ENCODE data around the gene SLC17A4. TPM values are rescaled to one million over a fixed set of nuclear protein-coding genes. Genes with fewer than 3 reads are reported as not detected.

SLC17A4 gene
- total and polyA plus RNA-seq, 8 donors = 0.58 to 12.7 (median 1.5) TPM; not detected in 5

GRCh38 chr6:25764611-25765010 lies 10.1 kb downstream of the SLC17A4 start:
- WGBS, 5 donors = 89 to 95% (median 92%) methylated on average over 2 of the region's 2 CpGs
- H3K4me1 ChIP-seq = no peaks in the 10 kb centered on the region

GRCh38 chr6:25768566-25768965 lies 14.0 kb downstream of the SLC17A4 start:
- Histone ChIP-seq H3K36me3 (no peaks in the 10 kb centered on the region), H3K4me3 (no peak overlapping the region), H3K9me3 (no peaks in the 10 kb centered on the region), H3K27ac (no peak overlapping the region), H3K4me1 (no peaks in the 10 kb centered on the region), H3K27me3 (no peaks in the 10 kb centered on the region)
- intact Hi-C loops (cut with DNase I; ENCODE audit: low total_unique reads) = no loop called here
- TF ChIP-seq, protein P1, sequence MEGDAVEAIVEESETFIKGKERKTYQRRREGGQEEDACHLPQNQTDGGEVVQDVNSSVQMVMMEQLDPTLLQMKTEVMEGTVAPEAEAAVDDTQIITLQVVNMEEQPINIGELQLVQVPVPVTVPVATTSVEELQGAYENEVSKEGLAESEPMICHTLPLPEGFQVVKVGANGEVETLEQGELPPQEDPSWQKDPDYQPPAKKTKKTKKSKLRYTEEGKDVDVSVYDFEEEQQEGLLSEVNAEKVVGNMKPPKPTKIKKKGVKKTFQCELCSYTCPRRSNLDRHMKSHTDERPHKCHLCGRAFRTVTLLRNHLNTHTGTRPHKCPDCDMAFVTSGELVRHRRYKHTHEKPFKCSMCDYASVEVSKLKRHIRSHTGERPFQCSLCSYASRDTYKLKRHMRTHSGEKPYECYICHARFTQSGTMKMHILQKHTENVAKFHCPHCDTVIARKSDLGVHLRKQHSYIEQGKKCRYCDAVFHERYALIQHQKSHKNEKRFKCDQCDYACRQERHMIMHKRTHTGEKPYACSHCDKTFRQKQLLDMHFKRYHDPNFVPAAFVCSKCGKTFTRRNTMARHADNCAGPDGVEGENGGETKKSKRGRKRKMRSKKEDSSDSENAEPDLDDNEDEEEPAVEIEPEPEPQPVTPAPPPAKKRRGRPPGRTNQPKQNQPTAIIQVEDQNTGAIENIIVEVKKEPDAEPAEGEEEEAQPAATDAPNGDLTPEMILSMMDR (IDR thresholded peaks at IDR 0.05) = no peak
- TF ChIP-seq POLR2AphosphoS5 (IDR thresholded peaks at IDR 0.05) (no peak), POLR2A (IDR thresholded peaks at IDR 0.05) (no peak), EP300 (IDR thresholded peaks at IDR 0.05) (no peak)
- WGBS, 5 donors = 87 to 91% (median 90%) methylated on average over 1 of the region's 1 CpG
- no peak for DNase-seq

More at GRCh38 chr6:25764611-25765010, 10.1 kb downstream of the SLC17A4 start:
- Histone ChIP-seq H3K9me3 (no peaks in the 10 kb centered on the region), H3K27ac (no peak overlapping the region), H3K4me3 (no peak overlapping the region), H3K27me3 (no peaks in the 10 kb centered on the region), H3K36me3 (no peaks in the 10 kb centered on the region)
- TF ChIP-seq POLR2A (IDR thresholded peaks at IDR 0.05) (no peak), EP300 (IDR thresholded peaks at IDR 0.05) (no peak), POLR2AphosphoS5 (IDR thresholded peaks at IDR 0.05) (no peak)
- TF ChIP-seq, protein P1 (IDR thresholded peaks at IDR 0.05) = no peak
- intact Hi-C loops (cut with DNase I; ENCODE audit: low total_unique reads) = no loop called here
- no peak for DNase-seq

DNA sequence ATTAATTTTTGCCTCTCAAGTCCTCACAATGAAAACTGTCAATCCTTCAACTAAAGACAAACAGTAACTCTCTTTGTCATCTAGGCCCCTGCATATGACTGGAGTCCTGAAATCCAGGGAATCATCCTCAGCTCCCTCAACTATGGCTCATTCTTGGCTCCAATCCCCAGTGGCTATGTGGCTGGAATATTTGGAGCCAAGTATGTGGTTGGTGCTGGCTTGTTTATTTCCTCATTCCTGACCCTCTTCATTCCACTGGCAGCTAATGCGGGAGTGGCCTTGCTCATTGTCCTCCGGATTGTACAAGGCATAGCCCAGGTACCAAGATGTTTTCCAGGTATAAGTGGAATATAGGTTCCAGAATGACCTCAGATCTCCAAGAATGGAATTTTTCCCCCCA lies 15.4 kb downstream of the SLC17A4 start:
- H3K27me3 ChIP-seq = no peaks in the 10 kb centered on the region
- TF ChIP-seq POLR2A (IDR thresholded peaks at IDR 0.05) (no peak), POLR2AphosphoS5 (IDR thresholded peaks at IDR 0.05) (no peak), EP300 (IDR thresholded peaks at IDR 0.05) (no peak)
- TF ChIP-seq, protein P1 (IDR thresholded peaks at IDR 0.05) = no peak
- no peaks in the 10 kb centered on the region for H3K9me3 ChIP-seq
- no peaks in the 10 kb centered on the region for H3K4me1 ChIP-seq
- no peak overlapping the region for H3K4me3 ChIP-seq
- WGBS, 5 donors = 36 to 65% (median 44%) methylated on average over 2 of the region's 2 CpGs
- intact Hi-C loops (cut with DNase I; ENCODE audit: low total_unique reads) = no loop called here
- no peak overlapping the region for H3K27ac ChIP-seq
- H3K36me3 ChIP-seq = no peaks in the 10 kb centered on the region
- DNase-seq = no peak

DNA sequence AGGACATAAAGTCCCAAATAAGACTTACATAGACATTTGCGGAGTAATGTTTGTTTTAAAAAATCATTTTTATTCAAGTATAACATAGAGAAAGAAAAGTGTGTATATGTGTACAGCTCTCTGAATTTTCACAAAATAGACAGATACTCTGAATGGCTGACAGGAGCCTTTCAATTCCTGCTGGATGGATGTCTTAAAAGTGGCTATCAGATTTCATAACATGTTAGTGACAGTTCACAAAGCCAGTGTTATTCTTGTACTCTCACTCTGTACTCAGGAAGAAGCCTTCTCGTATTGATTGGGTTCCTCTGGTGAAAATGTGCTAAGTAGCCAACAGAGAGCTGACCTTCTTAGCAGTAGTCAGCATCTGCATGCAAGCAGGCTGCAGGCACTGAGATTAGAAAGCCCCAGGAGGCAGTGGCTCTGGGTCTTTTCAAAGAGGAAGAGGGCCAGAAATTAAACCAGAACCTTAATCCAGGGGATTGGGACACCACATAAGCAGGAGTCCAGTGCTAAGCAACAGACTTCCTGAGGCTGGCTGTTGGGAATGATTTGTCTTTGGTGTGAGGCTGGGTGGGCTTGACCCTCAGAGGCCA lies 19.7 kb downstream of the SLC17A4 start:
- Histone ChIP-seq H3K4me1 (no peaks in the 10 kb centered on the region), H3K36me3 (no peaks in the 10 kb centered on the region), H3K9me3 (no peaks in the 10 kb centered on the region), H3K27ac (no peak overlapping the region), H3K27me3 (no peaks in the 10 kb centered on the region), H3K4me3 (no peak overlapping the region)
- DNase-seq = no peak
- 41 to 68% (median 63%) methylated on average over 2 of the region's 2 CpGs for WGBS, 5 donors
- intact Hi-C loops (cut with DNase I; ENCODE audit: low total_unique reads) = no loop called here
- TF ChIP-seq, protein P1 (IDR thresholded peaks at IDR 0.05) = no peak
- no peak for TF ChIP-seq EP300 (IDR thresholded peaks at IDR 0.05)
- TF ChIP-seq POLR2AphosphoS5 (IDR thresholded peaks at IDR 0.05) = no peak
- no peak for TF ChIP-seq POLR2A (IDR thresholded peaks at IDR 0.05)

Data from stomach (tissue), 9 donors.